Subcutaneous adipose tissue (tissue), 4 donors: ENCODE results near the gene PIMREG. TPM values are rescaled to one million over a fixed set of nuclear protein-coding genes. Genes with fewer than 3 reads are reported as not detected.

Experiments used
- total RNA-seq, 4 donors: library from RNA; depleted of rRNA; stranded (reverse); fragments of >200 nt; gene quantifications; one replicate each; pipeline ENCODE4 v1.1.0, GENCODE V29; 2016
- TF ChIP-seq, protein P1 (sequence below): fragments of 450-650 bp; IDR thresholded peaks from one replicate; pipeline ENCODE4 v1.5.1; 2016; ENCODE audit warnings: low read depth, mild to moderate bottlenecking, control low read depth, antibody characterized with exemption, moderate library complexity

The PIMREG gene, protein sequence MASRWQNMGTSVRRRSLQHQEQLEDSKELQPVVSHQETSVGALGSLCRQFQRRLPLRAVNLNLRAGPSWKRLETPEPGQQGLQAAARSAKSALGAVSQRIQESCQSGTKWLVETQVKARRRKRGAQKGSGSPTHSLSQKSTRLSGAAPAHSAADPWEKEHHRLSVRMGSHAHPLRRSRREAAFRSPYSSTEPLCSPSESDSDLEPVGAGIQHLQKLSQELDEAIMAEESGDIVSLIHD
- total RNA-seq: 1 to 10 TPM in 2 of 4 donors, not detected in 2; 2.4 to 2.6 TPM

DNA sequence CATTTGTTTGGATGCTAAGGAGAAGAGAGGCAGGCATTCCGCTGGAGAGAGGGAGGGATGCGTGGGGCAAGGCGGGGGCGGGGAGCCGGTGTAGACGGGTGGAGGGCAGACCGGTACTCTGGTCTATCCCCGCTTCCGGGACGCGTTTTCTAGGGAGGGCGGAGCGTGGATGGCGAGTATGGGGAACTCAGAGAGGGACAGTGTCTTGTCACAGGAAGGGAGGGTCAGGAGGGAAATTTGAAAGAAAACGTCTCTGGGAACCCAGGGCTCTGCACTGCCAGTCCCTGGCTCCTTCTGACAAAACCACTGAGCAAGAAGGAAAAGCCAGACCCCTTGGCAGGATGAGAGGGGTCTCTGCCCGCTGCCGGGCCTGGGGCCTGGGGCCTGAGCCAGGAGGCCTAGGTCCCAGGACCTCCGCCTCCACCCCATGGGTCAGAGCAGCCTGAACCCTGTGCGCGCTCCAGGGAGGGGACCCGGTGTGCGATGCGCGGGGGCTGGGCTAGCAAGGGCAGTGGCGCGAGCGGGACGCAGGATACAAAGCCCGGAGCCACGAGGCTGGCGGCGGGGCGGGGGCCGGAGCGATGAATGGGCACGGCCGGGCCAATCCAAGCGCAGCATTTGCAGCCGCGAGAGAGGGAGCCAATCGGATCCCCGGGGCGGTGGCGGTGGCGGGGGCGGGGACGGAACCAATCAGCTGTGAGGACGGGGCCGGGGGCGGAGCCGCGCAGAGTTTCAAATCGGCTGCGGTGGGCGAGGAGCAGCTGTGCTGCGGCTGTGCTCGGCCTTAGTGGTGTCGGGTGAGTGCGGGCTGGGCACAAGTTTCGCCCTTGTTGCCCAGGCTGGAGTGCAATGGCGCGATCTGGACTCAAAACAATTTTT lies at the start of gene PIMREG:
TSS of gene PIMREG (plus strand) at position 764 of the 879 bp plus-strand sequence. CDS start 656 bp downstream, outside the sequence.
- TF ChIP-seq, protein P1, sequence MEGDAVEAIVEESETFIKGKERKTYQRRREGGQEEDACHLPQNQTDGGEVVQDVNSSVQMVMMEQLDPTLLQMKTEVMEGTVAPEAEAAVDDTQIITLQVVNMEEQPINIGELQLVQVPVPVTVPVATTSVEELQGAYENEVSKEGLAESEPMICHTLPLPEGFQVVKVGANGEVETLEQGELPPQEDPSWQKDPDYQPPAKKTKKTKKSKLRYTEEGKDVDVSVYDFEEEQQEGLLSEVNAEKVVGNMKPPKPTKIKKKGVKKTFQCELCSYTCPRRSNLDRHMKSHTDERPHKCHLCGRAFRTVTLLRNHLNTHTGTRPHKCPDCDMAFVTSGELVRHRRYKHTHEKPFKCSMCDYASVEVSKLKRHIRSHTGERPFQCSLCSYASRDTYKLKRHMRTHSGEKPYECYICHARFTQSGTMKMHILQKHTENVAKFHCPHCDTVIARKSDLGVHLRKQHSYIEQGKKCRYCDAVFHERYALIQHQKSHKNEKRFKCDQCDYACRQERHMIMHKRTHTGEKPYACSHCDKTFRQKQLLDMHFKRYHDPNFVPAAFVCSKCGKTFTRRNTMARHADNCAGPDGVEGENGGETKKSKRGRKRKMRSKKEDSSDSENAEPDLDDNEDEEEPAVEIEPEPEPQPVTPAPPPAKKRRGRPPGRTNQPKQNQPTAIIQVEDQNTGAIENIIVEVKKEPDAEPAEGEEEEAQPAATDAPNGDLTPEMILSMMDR: no peak

DNA sequence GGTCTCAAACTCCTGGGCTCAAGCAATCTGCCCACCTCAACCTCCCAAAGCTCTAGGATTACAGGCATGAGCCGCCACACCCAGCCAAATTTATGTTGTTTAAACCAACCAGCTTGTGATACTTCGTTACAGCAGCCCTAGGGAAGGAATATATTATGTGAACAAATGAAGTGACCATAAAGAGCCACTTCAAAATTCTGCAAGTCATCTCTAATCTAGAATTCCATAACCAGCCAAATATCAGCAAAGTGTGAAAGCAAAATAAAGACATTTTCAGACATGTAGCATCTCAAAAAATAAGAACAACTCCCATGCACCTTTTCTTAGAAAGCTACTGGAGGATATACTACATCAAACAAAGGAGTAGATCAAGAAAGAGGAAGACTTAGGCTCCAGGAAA lies 45.3 kb upstream of the PIMREG start:
- TF ChIP-seq, protein P1: no peak

DNA sequence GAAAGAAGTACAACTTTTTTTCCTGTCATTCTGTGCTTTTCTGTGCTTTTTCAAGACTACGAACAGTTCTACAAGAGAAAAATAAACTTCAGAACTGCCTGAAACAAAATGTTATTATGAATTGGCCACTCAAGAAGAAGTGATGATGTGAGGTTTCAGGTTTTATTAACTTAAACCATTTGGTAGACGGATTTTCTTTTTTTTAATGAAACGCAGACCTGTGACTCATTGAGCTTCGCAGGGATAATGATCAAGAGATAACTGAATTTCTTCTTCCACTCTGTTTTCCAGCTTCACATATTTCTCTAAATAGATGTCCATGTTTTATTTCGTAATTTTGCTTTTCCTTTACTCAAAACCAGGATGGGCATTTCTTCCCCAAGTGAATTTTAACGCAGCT lies 42.0 kb upstream of the PIMREG start:
- TF ChIP-seq, protein P1: no peak

DNA sequence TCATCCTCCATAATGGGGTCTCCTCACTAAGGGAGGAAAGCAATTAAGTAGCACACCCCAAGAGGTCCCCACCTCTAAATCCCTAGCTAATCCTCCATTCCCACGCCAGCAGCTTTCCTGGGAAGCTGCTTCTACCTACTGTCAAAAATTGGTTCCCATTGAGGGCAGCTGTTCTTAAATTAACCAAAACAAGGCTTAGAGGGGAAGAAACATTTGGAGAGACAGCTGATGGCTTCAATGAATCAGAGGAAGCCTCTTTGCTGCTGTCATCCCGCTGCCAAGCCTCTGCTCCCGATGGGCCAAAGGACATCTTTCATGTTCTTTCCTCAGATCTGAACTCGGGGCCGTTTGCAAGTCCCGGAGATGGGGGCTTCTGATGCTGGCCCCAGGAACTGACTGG lies 36.0 kb upstream of the PIMREG start:
- TF ChIP-seq, protein P1: no peak

DNA sequence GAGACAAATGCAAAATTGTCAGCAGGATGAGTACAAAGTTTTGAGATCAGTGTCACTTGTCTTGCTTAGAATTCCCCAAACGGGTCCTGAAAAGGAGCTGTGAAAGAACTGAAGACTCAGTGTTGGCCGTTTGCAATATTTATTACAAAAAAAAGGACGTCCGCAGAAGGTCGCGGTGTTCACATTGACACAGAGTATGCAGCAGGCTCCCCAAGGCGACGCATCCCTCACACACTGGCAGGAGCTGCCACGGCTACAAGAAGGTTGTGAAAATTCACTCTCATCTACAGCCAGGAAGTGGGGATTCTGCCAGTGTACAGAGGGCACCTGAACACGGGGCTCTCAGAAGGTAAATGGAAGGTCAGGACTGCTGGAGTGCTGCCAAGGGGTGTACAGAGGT lies 35.5 kb upstream of the PIMREG start:
- TF ChIP-seq, protein P1: no peak

DNA sequence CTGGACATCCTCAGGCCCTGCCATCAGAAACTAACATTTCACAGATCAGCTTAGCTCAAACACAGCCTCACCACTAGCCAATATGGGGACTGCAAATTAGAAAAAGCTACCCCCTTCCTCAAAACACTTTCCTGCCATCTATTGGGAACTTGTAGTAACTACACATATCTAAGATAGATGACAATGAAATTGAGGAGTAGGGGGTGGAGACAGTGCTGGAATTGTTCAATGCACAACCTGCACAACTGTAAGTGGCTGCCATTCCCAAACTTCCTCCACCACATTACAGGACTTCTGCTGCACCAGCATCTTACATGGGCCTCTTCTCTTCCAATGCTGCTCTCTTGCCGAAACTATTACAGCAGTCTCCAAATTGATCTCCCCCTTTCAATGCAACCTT lies 31.2 kb upstream of the PIMREG start:
- TF ChIP-seq, protein P1: no peak

DNA sequence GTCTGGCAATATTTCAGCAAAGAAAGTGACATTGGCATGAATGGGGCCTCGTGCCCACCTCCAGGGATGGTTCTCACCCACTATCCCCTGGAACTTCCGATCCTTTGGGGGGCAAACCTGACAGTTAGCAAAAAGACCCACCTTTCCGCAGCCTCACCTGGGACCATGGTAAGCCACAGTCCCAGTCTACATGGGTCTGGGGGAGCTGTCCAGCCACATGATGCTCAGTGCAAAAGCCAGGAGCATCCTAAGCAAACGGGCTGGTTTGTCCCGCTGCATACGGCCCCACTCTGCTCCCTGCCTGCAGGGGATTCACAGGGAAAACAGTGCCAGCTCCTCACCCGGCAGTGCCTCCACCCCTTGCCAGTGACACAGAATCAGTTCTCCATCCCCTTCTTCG lies 28.6 kb upstream of the PIMREG start:
- TF ChIP-seq, protein P1: no peak
